ENCODE results near the gene LRRC27. TPM values are rescaled to one million over a fixed set of nuclear protein-coding genes. Genes with fewer than 3 reads are reported as not detected.

Gene LRRC27
- total and polyA plus RNA-seq, 2 of the 4 experiments (the other 2 are of a cell fraction): 3.8 to 5.3 TPM

DNA sequence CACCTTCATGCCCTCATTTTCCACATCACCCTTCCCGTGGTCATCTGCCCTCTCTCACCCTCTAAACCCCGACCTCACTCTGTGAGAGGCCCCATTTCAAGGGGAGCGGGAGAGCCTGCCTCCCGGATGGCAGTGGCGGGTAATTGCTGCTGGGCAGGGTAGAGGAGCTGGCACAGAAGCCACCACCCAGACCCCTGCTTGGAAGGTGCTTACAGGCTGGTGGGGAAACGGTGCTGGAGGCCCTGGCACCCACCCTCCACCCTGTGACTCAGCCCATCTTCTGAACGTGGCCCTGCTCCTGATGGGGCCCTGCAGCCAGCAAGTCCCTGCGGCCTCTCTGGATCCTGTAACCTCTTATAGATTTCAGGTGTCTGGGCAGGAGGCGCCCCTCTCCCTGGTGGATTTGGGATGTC, 54.4 kb downstream of the LRRC27 start:
- Histone ChIP-seq H2BK20ac (ENCODE audit: low read depth, low read length) (no peak overlapping the region), H4K20me1 (ENCODE audit: insufficient read depth, low read length) (no peaks in the 10 kb centered on the region), H3K27me3 (ENCODE audit: control insufficient read depth, insufficient read depth, low read length) (peaks cover 7% of the 10 kb centered on the region; the same call in 1 of the 2 replicates), H2AFZ (replicated peaks; ENCODE audit: low read length, poor library complexity) (no peak overlapping the region), H2BK120ac (ENCODE audit: low read depth, low read length) (no peak overlapping the region), H4K8ac (ENCODE audit: low read depth in 2 of 2, low read length in 2 of 2) (no peak overlapping the region), H2AK5ac (ENCODE audit: low read depth, low read length) (no peak overlapping the region), H2BK15ac (ENCODE audit: low read depth, low read length) (no peak overlapping the region), H3K9ac (ENCODE audit: low read depth, low read length) (no peak overlapping the region), H3K14ac (replicated peaks; ENCODE audit: low read depth, low read length) (no peak overlapping the region), H3K4ac (ENCODE audit: low read depth, low read length) (no peak overlapping the region), H3K4me3 (ENCODE audit: insufficient read depth, low read depth, low read length) (no peak overlapping the region), H3K23ac (ENCODE audit: low read depth, low read length) (no peak overlapping the region), H4K5ac (ENCODE audit: low read depth, low read length) (no peak overlapping the region), H3K4me2 (ENCODE audit: low read depth, low read length) (no peak overlapping the region), H3K56ac (ENCODE audit: extremely low read depth, insufficient read depth, low read length) (no peak overlapping the region), H3K27ac (ENCODE audit: insufficient read depth, low read length) (no peak overlapping the region), H3K18ac (ENCODE audit: low read depth, low read length) (no peak overlapping the region), H2AK9ac (replicated peaks; ENCODE audit: low read depth, low read length, poor library complexity) (no peak overlapping the region), H4K91ac (ENCODE audit: insufficient read depth, low read depth, low read length) (no peak overlapping the region), H3K79me1 (ENCODE audit: low read depth in 1 of 2, low read length in 2 of 2) (no peaks in the 10 kb centered on the region), H3K4me1 (ENCODE audit: control insufficient read depth, insufficient read depth, low read length) (0 out of 2 replicates have a peak, but pooled peaks cover 2% of the 10 kb centered on the region), H3K9me1 (ENCODE audit: insufficient read depth, low read length) (no peaks in the 10 kb centered on the region), H3K36me3 (ENCODE audit: control insufficient read depth, insufficient read depth, low read length) (no peaks in the 10 kb centered on the region), H3K9me3 (ENCODE audit: control insufficient read depth, insufficient read depth, low read length) (peaks cover 2% of the 10 kb centered on the region), H2BK5ac (ENCODE audit: low read depth, low read length, poor library complexity, severe bottlenecking) (no peak overlapping the region)
- ChIA-PET CTCF (no interaction called here), POLR2A (ENCODE audit: unreplicated experiment) (no interaction called here)
- dilution Hi-C loops (cut with HindIII; ENCODE audit: low sequenced_read_pairs, unreplicated experiment) (no loop called here), intact Hi-C loops (cut with micrococcal nuclease) (no loop called here), in situ Hi-C loops (cut with MboI; ENCODE audit: low sequenced_read_pairs) (no loop called here)
- WGBS, 2 experiments (ENCODE audit: extremely low coverage in 2 of 2, insufficient read length in 1 of 2): no CpG with 5 or more reads among the region's 9 CpGs
- TF ChIP-seq MXI1 (IDR thresholded peaks at IDR 0.05; ENCODE audit: borderline replicate concordance, low read depth, low read length) (no peak), POLR2A (IDR thresholded peaks at IDR 0.05; ENCODE audit: low read depth, low read length) (no peak), MAZ (IDR thresholded peaks at IDR 0.05; ENCODE audit: borderline replicate concordance, low read depth, low read length) (no peak), RFX5 (IDR thresholded peaks at IDR 0.05; ENCODE audit: low read depth, low read length) (no peak), BHLHE40 (IDR thresholded peaks at IDR 0.05; ENCODE audit: low read depth, low read length) (no peak), SMC3 (IDR thresholded peaks at IDR 0.05; ENCODE audit: low read depth, low read length) (no peak), CHD1 (IDR thresholded peaks at IDR 0.05; ENCODE audit: low read depth, low read length) (no peak), FOS (IDR thresholded peaks at IDR 0.05; ENCODE audit: low read depth, low read length) (no peak), MAFK (IDR thresholded peaks at IDR 0.05; ENCODE audit: low read depth, low read length) (no peak), CEBPB (IDR thresholded peaks at IDR 0.05; ENCODE audit: low read depth, low read length) (no peak), RAD21 (IDR thresholded peaks at IDR 0.05; ENCODE audit: low read length) (no peak), NFE2L2 (IDR thresholded peaks at IDR 0.05; ENCODE audit: low read depth, low read length) (no peak), RCOR1 (IDR thresholded peaks at IDR 0.05; ENCODE audit: insufficient replicate concordance, low read length) (no peak)
- TF ChIP-seq, protein P1, sequence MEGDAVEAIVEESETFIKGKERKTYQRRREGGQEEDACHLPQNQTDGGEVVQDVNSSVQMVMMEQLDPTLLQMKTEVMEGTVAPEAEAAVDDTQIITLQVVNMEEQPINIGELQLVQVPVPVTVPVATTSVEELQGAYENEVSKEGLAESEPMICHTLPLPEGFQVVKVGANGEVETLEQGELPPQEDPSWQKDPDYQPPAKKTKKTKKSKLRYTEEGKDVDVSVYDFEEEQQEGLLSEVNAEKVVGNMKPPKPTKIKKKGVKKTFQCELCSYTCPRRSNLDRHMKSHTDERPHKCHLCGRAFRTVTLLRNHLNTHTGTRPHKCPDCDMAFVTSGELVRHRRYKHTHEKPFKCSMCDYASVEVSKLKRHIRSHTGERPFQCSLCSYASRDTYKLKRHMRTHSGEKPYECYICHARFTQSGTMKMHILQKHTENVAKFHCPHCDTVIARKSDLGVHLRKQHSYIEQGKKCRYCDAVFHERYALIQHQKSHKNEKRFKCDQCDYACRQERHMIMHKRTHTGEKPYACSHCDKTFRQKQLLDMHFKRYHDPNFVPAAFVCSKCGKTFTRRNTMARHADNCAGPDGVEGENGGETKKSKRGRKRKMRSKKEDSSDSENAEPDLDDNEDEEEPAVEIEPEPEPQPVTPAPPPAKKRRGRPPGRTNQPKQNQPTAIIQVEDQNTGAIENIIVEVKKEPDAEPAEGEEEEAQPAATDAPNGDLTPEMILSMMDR (conservative IDR thresholded peaks at IDR 0.05; ENCODE audit: low read depth, low read length): no peak
- TF ChIP-seq, protein P2, sequence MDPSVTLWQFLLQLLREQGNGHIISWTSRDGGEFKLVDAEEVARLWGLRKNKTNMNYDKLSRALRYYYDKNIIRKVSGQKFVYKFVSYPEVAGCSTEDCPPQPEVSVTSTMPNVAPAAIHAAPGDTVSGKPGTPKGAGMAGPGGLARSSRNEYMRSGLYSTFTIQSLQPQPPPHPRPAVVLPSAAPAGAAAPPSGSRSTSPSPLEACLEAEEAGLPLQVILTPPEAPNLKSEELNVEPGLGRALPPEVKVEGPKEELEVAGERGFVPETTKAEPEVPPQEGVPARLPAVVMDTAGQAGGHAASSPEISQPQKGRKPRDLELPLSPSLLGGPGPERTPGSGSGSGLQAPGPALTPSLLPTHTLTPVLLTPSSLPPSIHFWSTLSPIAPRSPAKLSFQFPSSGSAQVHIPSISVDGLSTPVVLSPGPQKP (IDR thresholded peaks at IDR 0.05; ENCODE audit: borderline replicate concordance, low read depth, low read length): no peak
- TF ChIP-seq, protein P3, sequence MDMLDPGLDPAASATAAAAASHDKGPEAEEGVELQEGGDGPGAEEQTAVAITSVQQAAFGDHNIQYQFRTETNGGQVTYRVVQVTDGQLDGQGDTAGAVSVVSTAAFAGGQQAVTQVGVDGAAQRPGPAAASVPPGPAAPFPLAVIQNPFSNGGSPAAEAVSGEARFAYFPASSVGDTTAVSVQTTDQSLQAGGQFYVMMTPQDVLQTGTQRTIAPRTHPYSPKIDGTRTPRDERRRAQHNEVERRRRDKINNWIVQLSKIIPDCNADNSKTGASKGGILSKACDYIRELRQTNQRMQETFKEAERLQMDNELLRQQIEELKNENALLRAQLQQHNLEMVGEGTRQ (IDR thresholded peaks at IDR 0.05; ENCODE audit: low read depth, low read length): no peak
- DNase-seq: no peak
- ATAC-seq (ENCODE audit: low read depth): no peak
- BruUV-seq (replicated peaks): no TSS peak
